ENCODE measurements around the gene PLAAT3.

- TF ChIP-seq, protein P1, sequence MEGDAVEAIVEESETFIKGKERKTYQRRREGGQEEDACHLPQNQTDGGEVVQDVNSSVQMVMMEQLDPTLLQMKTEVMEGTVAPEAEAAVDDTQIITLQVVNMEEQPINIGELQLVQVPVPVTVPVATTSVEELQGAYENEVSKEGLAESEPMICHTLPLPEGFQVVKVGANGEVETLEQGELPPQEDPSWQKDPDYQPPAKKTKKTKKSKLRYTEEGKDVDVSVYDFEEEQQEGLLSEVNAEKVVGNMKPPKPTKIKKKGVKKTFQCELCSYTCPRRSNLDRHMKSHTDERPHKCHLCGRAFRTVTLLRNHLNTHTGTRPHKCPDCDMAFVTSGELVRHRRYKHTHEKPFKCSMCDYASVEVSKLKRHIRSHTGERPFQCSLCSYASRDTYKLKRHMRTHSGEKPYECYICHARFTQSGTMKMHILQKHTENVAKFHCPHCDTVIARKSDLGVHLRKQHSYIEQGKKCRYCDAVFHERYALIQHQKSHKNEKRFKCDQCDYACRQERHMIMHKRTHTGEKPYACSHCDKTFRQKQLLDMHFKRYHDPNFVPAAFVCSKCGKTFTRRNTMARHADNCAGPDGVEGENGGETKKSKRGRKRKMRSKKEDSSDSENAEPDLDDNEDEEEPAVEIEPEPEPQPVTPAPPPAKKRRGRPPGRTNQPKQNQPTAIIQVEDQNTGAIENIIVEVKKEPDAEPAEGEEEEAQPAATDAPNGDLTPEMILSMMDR (IDR thresholded peaks at IDR 0.05): no peak
- no peak for TF ChIP-seq POLR2A (IDR thresholded peaks at IDR 0.05)
These were observed 4.2 kb downstream of the PLAAT3 start for GRCh38 chr11:63609971-63610580.
